ENCODE measurements around the gene PIGL. TPM values are rescaled to one million over a fixed set of nuclear protein-coding genes. Genes with fewer than 3 reads are reported as not detected.

The PIGL gene
- total and polyA plus RNA-seq, 2 of the 4 experiments (the other 2 are of a cell fraction): 17.9 to 29.5 TPM

GRCh38 chr17:16329519-16330271 is 112.7 kb downstream of the PIGL start:
- H3K14ac ChIP-seq (replicated peaks; ENCODE audit: low read depth, low read length): peak overlapping the region; percentile 31; the same call in 1 of the 2 replicates
- no peak overlapping the region for H3K23ac ChIP-seq (ENCODE audit: low read depth, low read length)
- peak overlapping the region; percentile 73; the same call in 1 of the 2 replicates for H2BK20ac ChIP-seq (ENCODE audit: low read depth, low read length)
- intact Hi-C loops (cut with micrococcal nuclease) (no loop called here), dilution Hi-C loops (cut with HindIII; ENCODE audit: low sequenced_read_pairs, unreplicated experiment) (no loop called here), in situ Hi-C loops (cut with MboI; ENCODE audit: low sequenced_read_pairs) (no loop called here)
- no peak overlapping the region for H3K9ac ChIP-seq (ENCODE audit: low read depth, low read length)
- TF ChIP-seq CTCF (conservative IDR thresholded peaks at IDR 0.05; ENCODE audit: low read depth, low read length) (no peak), CHD1 (IDR thresholded peaks at IDR 0.05; ENCODE audit: low read depth, low read length) (no peak), RAD21 (IDR thresholded peaks at IDR 0.05; ENCODE audit: low read length) (no peak), BHLHE40 (IDR thresholded peaks at IDR 0.05; ENCODE audit: low read depth, low read length) (no peak), FOS (IDR thresholded peaks at IDR 0.05; ENCODE audit: low read depth, low read length) (no peak)
- no peaks in the 10 kb centered on the region for H4K20me1 ChIP-seq (ENCODE audit: insufficient read depth, low read length)
- H3K9me3 ChIP-seq (ENCODE audit: control insufficient read depth, insufficient read depth, low read length): no peaks in the 10 kb centered on the region
- no peak overlapping the region for H3K56ac ChIP-seq (ENCODE audit: extremely low read depth, insufficient read depth, low read length)
- no TSS peak for BruUV-seq (replicated peaks)
- no peak overlapping the region for H2BK5ac ChIP-seq (ENCODE audit: low read depth, low read length, poor library complexity, severe bottlenecking)
- no peaks in the 10 kb centered on the region for H3K27me3 ChIP-seq (ENCODE audit: control insufficient read depth, insufficient read depth, low read length)
- no peak overlapping the region for H2BK15ac ChIP-seq (ENCODE audit: low read depth, low read length)
- H4K8ac ChIP-seq (ENCODE audit: low read depth in 2 of 2, low read length in 2 of 2): no peak overlapping the region
- H3K79me1 ChIP-seq (ENCODE audit: low read depth in 1 of 2, low read length in 2 of 2): no peaks in the 10 kb centered on the region
- H3K18ac ChIP-seq (ENCODE audit: low read depth, low read length): no peak overlapping the region
- H2AK5ac ChIP-seq (ENCODE audit: low read depth, low read length): no peak overlapping the region
- H2AK9ac ChIP-seq (replicated peaks; ENCODE audit: low read depth, low read length, poor library complexity): peak overlapping the region; percentile 53
- ChIA-PET POLR2A (ENCODE audit: unreplicated experiment) (no interaction called here), CTCF (no interaction called here)
- ATAC-seq (ENCODE audit: low read depth) (peak; percentile 73), DNase-seq (peak; percentile 56)
- WGBS, 2 experiments (ENCODE audit: extremely low coverage in 2 of 2, insufficient read length in 1 of 2): 100% methylated on average over 2 of the region's 11 CpGs; no CpG with 5 or more reads in 1 of the 2 experiments
- H3K4me2 ChIP-seq (ENCODE audit: low read depth, low read length): no peak overlapping the region
- H3K36me3 ChIP-seq (ENCODE audit: control insufficient read depth, insufficient read depth, low read length): peaks cover 5% of the 10 kb centered on the region
- H3K4me1 ChIP-seq (ENCODE audit: control insufficient read depth, insufficient read depth, low read length): no peaks in the 10 kb centered on the region
- no peak overlapping the region for H2BK120ac ChIP-seq (ENCODE audit: low read depth, low read length)
- no peak overlapping the region for H3K4me3 ChIP-seq (ENCODE audit: insufficient read depth, low read depth, low read length)
- H4K5ac ChIP-seq (ENCODE audit: low read depth, low read length): no peak overlapping the region
- peak overlapping the region; percentile 44 for H2AFZ ChIP-seq (replicated peaks; ENCODE audit: low read length, poor library complexity)
- no peak overlapping the region; the same call in 1 of the 2 replicates for H3K4ac ChIP-seq (ENCODE audit: low read depth, low read length)
- H3K27ac ChIP-seq (ENCODE audit: insufficient read depth, low read length): no peak overlapping the region
- no peak overlapping the region for H4K91ac ChIP-seq (ENCODE audit: insufficient read depth, low read depth, low read length)
- peaks cover 4% of the 10 kb centered on the region; the same call in 1 of the 2 replicates for H3K9me1 ChIP-seq (ENCODE audit: insufficient read depth, low read length)
